Naive thymus-derived CD4-positive, alpha-beta T cell (primary cell): ENCODE measurements around the gene VAV2. TPM values are rescaled to one million over a fixed set of nuclear protein-coding genes. Genes with fewer than 3 reads are reported as not detected.

Experiments used
- ATAC-seq: fragments of 150-1000 bp; cut with Tn5 transposase; 2 replicates; pipeline ENCODE4 v1.10.0; 2021; ENCODE audit warnings: mild to moderate bottlenecking, moderate library complexity
- CTCF ChIA-PET: fragments of 350-600 bp; sonication (Branson Sonifier 250); formaldehyde crosslinking; loops from one replicate; lab custom pipeline; 2021; ENCODE audit warnings: antibody characterized with exemption; lab: Charles Lee
- POLR2A ChIA-PET: fragments of 350-600 bp; sonication (Branson Sonifier 250); formaldehyde crosslinking; loops from one replicate; lab custom pipeline; 2021; ENCODE audit warnings: antibody characterized with exemption, inconsistent platforms; lab: Charles Lee
- DNase-seq, 9 donors: peaks; one replicate each; pipeline versions ENCODE4 v3.0.0 to v3.0.0-alpha.2; 2020 to 2022; ENCODE audit warnings: mixed read lengths in 1 of 9
- H3K27ac ChIP-seq: one replicate; pipeline ENCODE4 v1.7.0; 2013; ENCODE audit warnings: mild to moderate bottlenecking, low read depth, low read length, moderate library complexity
- H3K27me3 ChIP-seq, 2 donors: one replicate each; pipeline ENCODE4 v1.7.0; 2013; ENCODE audit warnings: low read length in 2 of 2, mild to moderate bottlenecking in 2 of 2, moderate library complexity in 2 of 2; ENCODE audit not compliant: control insufficient read depth in 2 of 2, insufficient read depth in 2 of 2
- H3K36me3 ChIP-seq, 3 experiments: 1 replicate in 2 of 3; 2 replicates in 1 of 3; pipeline ENCODE4 v1.7.0; 2013; ENCODE audit warnings: low read length in 3 of 3, mild to moderate bottlenecking in 3 of 3, moderate library complexity in 1 of 3; ENCODE audit not compliant: insufficient read depth in 3 of 3, control insufficient read depth in 2 of 3
- H3K4me1 ChIP-seq, 2 donors: one replicate each; pipeline ENCODE4 v1.7.0; 2013; ENCODE audit warnings: low read length in 2 of 2, mild to moderate bottlenecking in 2 of 2, moderate library complexity in 1 of 2; ENCODE audit not compliant: control insufficient read depth in 2 of 2, insufficient read depth in 2 of 2
- H3K4me3 ChIP-seq: 2 replicates; pipeline ENCODE4 v1.7.0; 2013; ENCODE audit warnings: mild to moderate bottlenecking, low read length
- H3K9me3 ChIP-seq, 3 experiments: 1 replicate in 2 of 3; 2 replicates in 1 of 3; pipeline ENCODE4 v1.7.0; 2013; ENCODE audit warnings: low read length in 3 of 3; ENCODE audit not compliant: control insufficient read depth in 2 of 3
- H3K27ac Mint-ChIP-seq, 9 donors: one replicate each; pipeline ENCODE4 v1.8.0; 2020 to 2022; ENCODE audit warnings: mixed read lengths in 9 of 9, mild to moderate bottlenecking in 8 of 9, moderate library complexity in 5 of 9, inconsistent platforms in 2 of 9
- H3K27me3 Mint-ChIP-seq, 5 donors: one replicate each; pipeline ENCODE4 v1.8.0; 2021 to 2022; ENCODE audit warnings: mixed read lengths in 5 of 5, mild to moderate bottlenecking in 1 of 5
- H3K36me3 Mint-ChIP-seq, 5 donors: one replicate each; pipeline ENCODE4 v1.8.0; 2020 to 2022; ENCODE audit warnings: mixed read lengths in 5 of 5, mild to moderate bottlenecking in 3 of 5, inconsistent platforms in 1 of 5
- H3K4me1 Mint-ChIP-seq, 7 donors: one replicate each; pipeline ENCODE4 v1.8.0; 2020 to 2022; ENCODE audit warnings: mixed read lengths in 7 of 7, mild to moderate bottlenecking in 3 of 7, inconsistent platforms in 1 of 7
- H3K4me3 Mint-ChIP-seq, 10 donors: one replicate each; pipeline ENCODE4 v1.8.0; 2020 to 2022; ENCODE audit warnings: mild to moderate bottlenecking in 10 of 10, mixed read lengths in 10 of 10, moderate library complexity in 6 of 10, inconsistent platforms in 2 of 10
- H3K9me3 Mint-ChIP-seq, 11 donors: one replicate each; pipeline ENCODE4 v1.8.0; 2020 to 2022; ENCODE audit warnings: mixed read lengths in 11 of 11, mild to moderate bottlenecking in 4 of 11, inconsistent platforms in 1 of 11, moderate library complexity in 1 of 11
- intact Hi-C, 2 donors: fragments of 100-400 bp; cut with micrococcal nuclease; formaldehyde crosslinking; loops; one replicate each; pipeline ENCODE4 v1.15.1; 2023
- polyA plus RNA-seq, 2 donors: library from polyadenylated mRNA; unstranded; fragments of 300-500 nt; fragmentation: Illumina TruSeq; gene quantifications; one replicate each; pipeline ENCODE4 v1.2.3, GENCODE V29; 2021
- total RNA-seq, 6 experiments: library from RNA in 5 of 6; stranded (reverse) in 5 of 6; gene quantifications; 1 replicate in 5 of 6; 2 replicates in 1 of 6; pipeline ENCODE4 v1.2.3 and lab custom pipeline; 2021 to 2026

VAV2 gene
- total and polyA plus RNA-seq, 7 experiments from 2014 or later, result 0.18 to 14.4 (median 1.9) TPM

DNA sequence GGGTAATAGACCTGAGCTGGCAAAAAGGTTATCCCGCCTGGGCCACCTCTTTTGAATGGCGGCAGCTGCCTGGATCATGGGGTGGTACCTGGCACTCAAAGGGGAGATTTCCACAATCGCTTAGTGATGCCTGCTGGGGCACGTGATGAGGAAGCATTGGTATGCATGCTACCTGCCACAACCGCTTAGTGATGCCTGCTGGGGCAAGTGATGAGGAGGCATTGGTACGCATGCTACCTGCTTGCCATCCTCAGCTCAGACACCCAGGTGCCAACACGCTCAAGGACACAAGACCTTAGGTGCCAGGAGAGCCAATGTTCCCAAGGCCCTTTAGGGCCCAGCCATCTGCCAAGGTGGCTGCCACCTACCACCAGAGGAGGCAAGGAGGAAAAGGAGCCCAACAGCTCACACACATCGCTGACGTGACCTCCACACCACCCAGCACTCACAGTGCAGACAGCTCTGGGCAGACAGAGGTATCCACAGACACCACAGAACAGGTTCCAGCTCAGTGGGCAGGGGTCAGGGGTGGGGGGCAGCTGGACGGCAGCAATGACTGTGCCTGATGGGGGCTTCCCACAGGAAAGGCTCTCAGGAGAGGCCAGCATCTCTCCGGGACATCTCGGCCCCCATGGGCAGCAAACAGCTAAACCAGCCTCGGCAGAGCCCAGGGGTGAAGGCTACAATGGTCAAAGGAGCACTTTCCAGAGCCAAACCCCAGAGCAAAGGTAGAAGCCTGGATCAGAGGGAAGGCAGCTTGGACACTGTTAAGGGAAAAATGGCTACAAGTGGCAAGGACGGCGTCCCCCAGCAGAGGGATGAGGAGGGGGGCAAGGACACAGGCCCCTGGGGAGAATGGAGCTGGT, 210.9 kb downstream of the VAV2 start:
- ATAC-seq, result no peak
- Histone ChIP-seq H3K27ac (no peak overlapping the region), H3K36me3 (no peaks in the 10 kb centered on the region), H3K4me3 (no peak overlapping the region), H3K9me3 (no peaks in the 10 kb centered on the region), H3K4me1 (no peaks in the 10 kb centered on the region), H3K27me3 (no peaks in the 10 kb centered on the region)
- Mint-ChIP-seq H3K4me3 (no peak overlapping the region), H3K27me3 (no peaks in the 10 kb centered on the region), H3K4me1 (peaks cover 0 to 3% (median 0%) of the 10 kb centered on the region in 7 donors), H3K9me3 (no peaks in the 10 kb centered on the region), H3K36me3 (no peaks in the 10 kb centered on the region), H3K27ac (no peak overlapping the region)
- ChIA-PET POLR2A (no interaction called here), CTCF (interaction anchor here (1.0 to 3.9 kb wide), 6 partner anchors 11 to 315 kb away, joined by 3 to 70 read pairs (median 4); no protein-coding TSS in a partner anchor)
- intact Hi-C loops, result no loop called here
- DNase-seq, result no peak

DNA sequence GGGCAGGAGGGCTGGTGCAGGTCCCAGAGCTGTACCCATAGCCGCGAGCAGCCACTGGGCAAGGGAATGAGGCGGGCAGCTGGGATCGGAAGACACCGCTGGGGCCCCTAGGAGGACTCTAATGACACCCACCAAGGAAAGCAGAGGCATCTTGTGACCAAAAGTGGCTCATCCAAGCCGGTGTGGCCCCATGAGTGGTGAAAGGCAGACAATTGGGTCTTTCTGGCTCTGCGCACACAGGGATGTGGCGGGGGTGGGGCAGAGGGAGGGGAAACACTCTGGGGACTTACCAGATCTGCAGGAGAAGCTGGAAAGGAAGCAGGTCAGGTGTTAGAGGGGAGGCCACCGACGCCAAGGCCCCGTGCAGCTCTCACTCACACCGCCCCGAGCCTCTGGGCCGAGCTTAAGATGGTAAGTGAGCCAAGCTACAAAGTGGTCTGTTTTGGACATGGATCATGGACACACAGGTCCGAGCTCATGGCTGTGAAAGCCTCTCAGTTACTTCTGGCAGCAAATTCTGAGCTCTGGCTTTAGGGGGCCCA, 211.6 kb downstream of the VAV2 start:
- Mint-ChIP-seq H3K9me3 (peaks cover 0 to 2% (median 0%) of the 10 kb centered on the region in 11 donors), H3K27me3 (no peaks in the 10 kb centered on the region), H3K4me3 (no peak overlapping the region), H3K4me1 (no peaks in the 10 kb centered on the region), H3K36me3 (peaks cover 0 to 2% (median 1%) of the 10 kb centered on the region in 5 donors), H3K27ac (no peak overlapping the region)
- ATAC-seq (no peak), DNase-seq (no peak)
- POLR2A ChIA-PET, result no interaction called here
- CTCF ChIA-PET, result interaction anchor here (2.0 to 3.9 kb wide), 2 partner anchors 214 to 217 kb away, joined by 8 to 70 read pairs; no protein-coding TSS in a partner anchor
- Histone ChIP-seq H3K27me3 (no peaks in the 10 kb centered on the region), H3K9me3 (no peaks in the 10 kb centered on the region), H3K27ac (no peak overlapping the region), H3K4me3 (no peak overlapping the region), H3K36me3 (no peaks in the 10 kb centered on the region), H3K4me1 (no peaks in the 10 kb centered on the region)
- intact Hi-C loops, result no loop called here

- no peaks in the 10 kb centered on the region for H3K27me3 Mint-ChIP-seq
These were observed 212.4 kb downstream of the VAV2 start for GRCh38 chr9:133779516-133780403.

GRCh38 chr9:133779081-133779480, 213.0 kb downstream of the VAV2 start:
- Histone ChIP-seq H3K4me3 (no peak overlapping the region), H3K9me3 (peaks cover 0 to 6% (median 0%) of the 10 kb centered on the region in 3 experiments), H3K36me3 (no peaks in the 10 kb centered on the region), H3K27me3 (no peaks in the 10 kb centered on the region), H3K27ac (no peak overlapping the region), H3K4me1 (no peaks in the 10 kb centered on the region)
- Mint-ChIP-seq H3K27ac (no peak overlapping the region), H3K36me3 (peaks cover 1 to 13% (median 6%) of the 10 kb centered on the region in 5 donors), H3K9me3 (peaks cover 0 to 14% (median 0%) of the 10 kb centered on the region in 11 donors), H3K4me1 (no peaks in the 10 kb centered on the region), H3K4me3 (no peak overlapping the region), H3K27me3 (no peaks in the 10 kb centered on the region)
- intact Hi-C loops, result no loop called here
- POLR2A ChIA-PET, result interaction anchor here (0.5 kb wide), 1 partner anchor 237 kb away, joined by 3 read pairs; no protein-coding TSS in a partner anchor
- CTCF ChIA-PET, result no interaction called here
- no peak for DNase-seq
- ATAC-seq, result no peak

More at GRCh38 chr9:133779516-133780403, 212.4 kb downstream of the VAV2 start:
- H3K27ac Mint-ChIP-seq, result peak overlapping the region in 1 of 9 donors; percentile 33
- no peaks in the 10 kb centered on the region for H3K4me1 Mint-ChIP-seq
- no peak overlapping the region for H3K4me3 Mint-ChIP-seq
- Histone ChIP-seq H3K4me3 (no peak overlapping the region), H3K27ac (no peak overlapping the region), H3K4me1 (no peaks in the 10 kb centered on the region), H3K9me3 (no peaks in the 10 kb centered on the region), H3K36me3 (no peaks in the 10 kb centered on the region), H3K27me3 (no peaks in the 10 kb centered on the region)
- POLR2A ChIA-PET, result no interaction called here
- CTCF ChIA-PET, result interaction anchor here (3.9 kb wide), 1 partner anchor 215 kb away, joined by 70 read pairs; no protein-coding TSS in a partner anchor
- no peak for ATAC-seq
- intact Hi-C loops, result no loop called here
- peaks cover 0 to 7% (median 4%) of the 10 kb centered on the region in 5 donors for H3K36me3 Mint-ChIP-seq
- H3K9me3 Mint-ChIP-seq, result peaks cover 0 to 8% (median 0%) of the 10 kb centered on the region in 11 donors
- no peak for DNase-seq

- Mint-ChIP-seq H3K27me3 (no peaks in the 10 kb centered on the region), H3K4me3 (no peak overlapping the region), H3K27ac (no peak overlapping the region), H3K36me3 (peaks cover 1 to 19% (median 7%) of the 10 kb centered on the region in 5 donors), H3K4me1 (no peaks in the 10 kb centered on the region), H3K9me3 (peaks cover 0 to 19% (median 0%) of the 10 kb centered on the region in 11 donors)
- no peak for DNase-seq
- Histone ChIP-seq H3K4me3 (no peak overlapping the region), H3K27ac (no peak overlapping the region), H3K27me3 (no peaks in the 10 kb centered on the region), H3K36me3 (no peaks in the 10 kb centered on the region), H3K4me1 (no peaks in the 10 kb centered on the region), H3K9me3 (peaks cover 0 to 11% (median 0%) of the 10 kb centered on the region in 3 experiments)
- CTCF ChIA-PET, result no interaction called here
- POLR2A ChIA-PET, result interaction anchor here (0.5 kb wide), 1 partner anchor 236 kb away, joined by 3 read pairs; no protein-coding TSS in a partner anchor
- intact Hi-C loops, result no loop called here
- ATAC-seq, result no peak
These were observed 213.6 kb downstream of the VAV2 start for GRCh38 chr9:133778336-133779013.

- no peak overlapping the region for H3K4me3 ChIP-seq
- H3K36me3 Mint-ChIP-seq, result peaks cover 1 to 25% (median 7%) of the 10 kb centered on the region in 5 donors
- ATAC-seq (no peak), DNase-seq (no peak)
- no peaks in the 10 kb centered on the region for H3K36me3 ChIP-seq
- CTCF ChIA-PET, result interaction anchor here (0.7 kb wide), 1 partner anchor 12 kb away, joined by 3 read pairs; no protein-coding TSS in a partner anchor
- intact Hi-C loops, result no loop called here
- H3K4me3 Mint-ChIP-seq, result no peak overlapping the region
- H3K27me3 ChIP-seq, result no peaks in the 10 kb centered on the region
- H3K4me1 ChIP-seq, result no peaks in the 10 kb centered on the region
- no peak overlapping the region for H3K27ac Mint-ChIP-seq
- H3K4me1 Mint-ChIP-seq, result no peaks in the 10 kb centered on the region
- H3K9me3 ChIP-seq, result peaks cover 0 to 11% (median 0%) of the 10 kb centered on the region in 3 experiments
- no peak overlapping the region for H3K27ac ChIP-seq
- no peaks in the 10 kb centered on the region for H3K27me3 Mint-ChIP-seq
- H3K9me3 Mint-ChIP-seq, result peaks cover 0 to 23% (median 0%) of the 10 kb centered on the region in 11 donors
- POLR2A ChIA-PET, result no interaction called here
These were observed 214.3 kb downstream of the VAV2 start for GRCh38 chr9:133777871-133778270.
